Lung microvascular endothelial cell (primary cell): Measurements from ENCODE around the gene USB1. TPM values are rescaled to one million over a fixed set of nuclear protein-coding genes. Genes with fewer than 3 reads are reported as not detected.
A peak's percentile ranks its signal among the peaks of the same experiment; 100 is the strongest.

ENCODE experiments used
- DNase-seq, 2 donors: peaks; one replicate each; pipeline versions ENCODE4 v3.0.0 to v3.0.0-alpha.2; 2010; ENCODE audit warnings: low read depth in 2 of 2
- total RNA-seq: library from RNA; depleted of rRNA; stranded (reverse); fragments of >200 nt; gene quantifications from 2 replicates; pipeline ENCODE4 v1.2.1, GENCODE V29; 2014

The USB1 gene
- total RNA-seq, 1 donor from 2014 or later = 20.8 TPM

DNA sequence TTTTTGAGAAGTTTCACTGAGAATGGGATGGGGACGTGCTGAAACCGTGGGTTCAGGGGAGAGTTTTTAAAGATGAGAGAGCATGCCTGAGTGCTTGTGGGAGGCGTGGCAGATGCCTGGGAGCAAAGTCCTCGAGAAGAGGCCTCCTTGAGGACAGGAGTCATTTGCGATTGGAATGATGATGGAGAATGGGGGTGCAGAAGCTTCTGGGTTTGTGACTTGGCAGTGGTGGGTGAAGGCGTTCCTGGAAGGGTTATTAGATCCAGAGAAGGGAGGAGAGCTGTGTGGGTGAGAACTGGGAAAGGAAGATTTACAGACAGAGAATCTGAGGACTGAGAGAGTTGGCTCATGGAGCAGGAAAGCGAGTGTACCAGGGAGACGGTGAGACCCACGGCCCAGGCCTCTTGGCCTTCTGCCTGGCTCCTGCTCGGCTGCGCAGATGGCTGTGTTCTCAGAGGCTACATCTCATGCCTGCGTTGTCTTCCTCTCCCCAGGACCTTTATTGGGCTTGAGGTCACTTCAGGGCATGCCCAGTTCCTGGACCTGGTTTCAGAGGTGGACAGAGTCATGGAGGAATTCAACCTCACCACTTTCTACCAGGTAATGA is 15.7 kb downstream of the USB1 start:
- DNase-seq = no peak

DNA sequence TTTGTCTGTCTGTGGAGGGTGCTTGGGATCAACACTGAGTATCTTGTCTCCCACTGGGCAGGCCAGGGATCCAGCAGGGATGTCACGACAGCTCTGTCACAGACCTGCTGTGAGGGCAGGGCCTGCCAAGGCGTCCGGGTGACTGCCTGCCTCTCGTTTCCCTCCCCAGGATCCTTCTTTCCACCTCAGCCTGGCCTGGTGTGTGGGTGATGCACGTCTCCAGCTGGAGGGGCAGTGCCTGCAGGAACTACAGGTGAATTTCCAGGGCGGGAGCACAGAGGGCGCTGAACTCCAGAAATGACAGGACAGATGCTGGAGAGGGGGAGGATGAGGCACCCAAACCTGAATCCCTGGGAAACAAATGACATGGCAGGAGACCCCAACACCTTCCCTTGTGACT is 17.6 kb downstream of the USB1 start:
- DNase-seq = no peak

DNA sequence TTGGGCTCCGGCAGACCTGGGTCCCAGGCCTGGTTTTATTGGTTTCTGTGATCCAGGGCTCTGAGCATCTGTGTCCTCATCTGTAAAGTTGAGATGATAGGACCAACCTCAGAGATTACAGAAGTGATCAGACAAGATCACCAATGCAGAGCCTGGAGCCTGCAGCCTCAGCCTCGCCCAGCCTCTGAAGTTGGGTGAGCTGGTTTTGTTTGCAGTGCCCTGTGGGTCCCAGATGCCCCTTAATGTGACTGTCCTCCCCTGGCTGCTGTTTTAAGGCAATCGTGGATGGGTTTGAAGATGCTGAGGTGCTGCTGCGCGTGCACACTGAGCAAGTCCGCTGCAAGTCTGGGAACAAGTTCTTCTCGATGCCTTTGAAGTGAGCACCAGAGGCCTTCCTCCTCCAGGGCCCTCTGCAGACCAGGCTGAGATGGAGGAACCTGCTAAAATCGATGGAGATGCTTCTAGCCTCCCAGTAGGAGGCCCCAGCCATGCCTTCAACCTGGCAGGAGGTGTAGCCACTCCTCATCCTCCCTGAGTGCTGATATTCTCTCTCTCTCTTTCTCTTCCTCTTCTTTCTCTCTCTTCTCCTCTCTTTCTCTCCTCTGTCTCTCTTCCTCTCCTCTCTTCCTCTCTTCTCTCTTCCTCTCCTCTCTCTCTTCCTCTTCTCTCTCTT is 18.8 kb downstream of the USB1 start:
- DNase-seq = no peak

DNA sequence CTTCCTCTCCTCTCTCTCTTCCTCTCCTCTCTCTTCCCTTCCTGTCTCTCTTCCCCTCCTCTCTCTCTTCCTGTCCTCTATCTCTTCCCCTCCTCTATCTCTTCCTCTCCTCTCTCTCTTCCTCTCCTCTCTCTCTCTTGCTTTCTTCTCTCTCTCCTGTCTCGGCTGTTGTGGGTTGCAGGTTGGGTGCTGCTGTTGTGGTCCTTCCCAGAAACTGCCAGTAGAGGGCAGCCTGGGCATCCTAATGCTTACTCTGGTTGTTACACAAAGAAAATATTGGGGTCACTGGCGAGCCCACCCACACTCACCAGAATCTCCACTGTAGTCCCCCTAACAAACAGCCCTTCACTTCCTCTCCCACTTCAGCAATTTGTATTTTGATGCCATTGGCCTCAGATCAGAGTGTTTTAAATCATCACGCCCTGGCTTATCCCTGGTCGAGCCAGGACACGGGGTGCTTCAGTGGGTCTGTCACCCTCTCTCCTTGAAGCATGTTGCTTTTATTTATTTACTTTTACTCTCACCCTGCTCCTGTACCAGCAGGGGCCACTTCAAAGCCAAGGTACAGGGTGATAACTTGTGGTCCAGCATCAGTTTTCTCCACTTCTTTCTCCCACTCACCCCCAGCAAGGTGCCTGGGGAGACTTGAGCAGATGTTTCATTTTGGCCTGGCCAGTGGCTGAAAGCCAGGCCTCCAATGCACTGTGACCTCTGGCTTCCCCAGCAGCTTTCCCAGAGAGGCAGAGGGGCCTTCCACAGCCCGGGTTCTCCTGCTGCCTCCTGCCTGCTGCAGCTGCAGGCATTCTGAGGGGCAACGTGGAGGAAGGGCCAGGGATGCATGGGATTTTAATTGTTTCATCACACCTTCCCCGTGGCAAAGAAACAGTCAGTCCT is 19.7 kb downstream of the USB1 start:
- peak; percentile 57 to 67 for DNase-seq

DNA sequence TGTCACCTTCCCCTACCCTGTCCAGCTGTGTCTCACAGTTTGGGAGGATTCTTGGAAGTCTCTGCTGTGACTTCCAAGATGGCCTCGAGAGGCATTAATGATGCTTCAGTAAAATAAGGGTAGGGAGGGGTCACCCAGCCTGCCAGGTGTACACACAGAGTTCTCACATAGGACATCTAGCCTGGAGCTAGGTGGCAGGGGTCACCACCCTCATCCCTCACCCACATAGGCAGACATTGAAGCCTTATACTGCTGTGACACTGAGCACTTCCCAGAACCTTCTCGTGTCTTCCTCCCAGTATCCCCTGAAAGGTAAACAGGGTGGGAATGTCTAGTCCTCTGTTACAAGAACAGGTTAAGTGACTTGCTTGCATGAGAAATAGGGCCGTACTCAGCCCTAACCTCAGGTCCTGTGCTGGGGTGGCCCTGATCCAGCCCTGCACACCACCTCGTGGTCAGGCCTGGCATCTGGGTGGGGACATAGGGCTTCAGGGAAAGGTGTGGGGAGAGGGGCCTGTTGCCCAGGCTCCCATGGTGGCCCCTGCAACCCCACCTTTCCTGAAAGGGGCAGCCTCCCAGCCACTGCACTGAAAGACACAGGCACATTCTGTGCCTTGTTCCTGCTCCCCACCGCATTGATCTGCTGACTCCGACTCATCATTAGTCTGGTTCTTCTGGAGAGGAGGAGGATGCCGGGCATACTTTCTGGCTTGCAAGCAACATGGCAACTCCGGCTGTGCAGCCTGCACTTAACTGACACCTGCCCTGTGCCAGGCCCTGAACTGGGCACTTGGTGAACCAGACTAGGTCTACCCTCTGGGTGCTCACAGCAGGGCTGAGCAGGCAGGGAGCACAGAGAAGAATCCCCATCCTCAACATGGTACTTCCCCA is 20.7 kb downstream of the USB1 start:
- peak in 1 of 2 donors; percentile 25 for DNase-seq

DNA sequence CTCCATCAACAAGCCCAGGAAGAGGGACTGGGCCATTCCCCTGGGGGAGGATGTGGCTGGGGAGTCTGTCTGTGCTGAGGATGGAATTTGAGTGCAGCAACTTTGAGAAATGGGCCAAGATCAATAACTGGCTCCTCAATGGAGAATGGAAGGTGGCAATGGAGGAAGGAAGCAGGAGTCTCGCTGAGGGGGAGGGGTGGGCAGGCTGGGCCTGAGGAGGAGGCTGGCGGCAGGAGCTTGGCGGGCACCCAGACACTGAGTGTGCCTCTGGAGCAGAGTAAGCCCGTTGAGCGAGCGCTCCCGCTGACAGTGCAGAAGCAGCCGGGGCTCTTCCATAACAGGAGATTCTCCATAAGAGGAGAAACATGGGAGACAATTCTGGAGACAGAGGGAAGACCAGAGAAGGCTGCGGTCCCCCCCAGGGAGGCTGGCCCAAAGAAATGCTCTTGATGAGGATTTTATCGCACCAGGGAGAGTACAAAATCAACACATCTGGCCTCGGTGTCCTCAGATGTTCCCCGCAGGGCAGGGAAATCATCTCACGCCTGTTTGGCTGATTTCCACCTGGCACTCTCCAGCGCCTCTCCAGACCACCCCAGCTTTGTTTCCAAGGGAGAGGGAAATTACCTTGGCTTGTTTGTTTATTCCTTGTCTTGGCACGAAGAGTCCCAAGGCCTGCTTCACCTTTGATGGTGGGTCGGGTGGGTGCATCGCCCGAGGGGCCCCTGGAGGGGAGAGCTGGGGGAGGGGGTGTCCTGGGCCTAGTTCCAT is 21.6 kb downstream of the USB1 start:
- peak in 1 of 2 donors; percentile 55 for DNase-seq

DNA sequence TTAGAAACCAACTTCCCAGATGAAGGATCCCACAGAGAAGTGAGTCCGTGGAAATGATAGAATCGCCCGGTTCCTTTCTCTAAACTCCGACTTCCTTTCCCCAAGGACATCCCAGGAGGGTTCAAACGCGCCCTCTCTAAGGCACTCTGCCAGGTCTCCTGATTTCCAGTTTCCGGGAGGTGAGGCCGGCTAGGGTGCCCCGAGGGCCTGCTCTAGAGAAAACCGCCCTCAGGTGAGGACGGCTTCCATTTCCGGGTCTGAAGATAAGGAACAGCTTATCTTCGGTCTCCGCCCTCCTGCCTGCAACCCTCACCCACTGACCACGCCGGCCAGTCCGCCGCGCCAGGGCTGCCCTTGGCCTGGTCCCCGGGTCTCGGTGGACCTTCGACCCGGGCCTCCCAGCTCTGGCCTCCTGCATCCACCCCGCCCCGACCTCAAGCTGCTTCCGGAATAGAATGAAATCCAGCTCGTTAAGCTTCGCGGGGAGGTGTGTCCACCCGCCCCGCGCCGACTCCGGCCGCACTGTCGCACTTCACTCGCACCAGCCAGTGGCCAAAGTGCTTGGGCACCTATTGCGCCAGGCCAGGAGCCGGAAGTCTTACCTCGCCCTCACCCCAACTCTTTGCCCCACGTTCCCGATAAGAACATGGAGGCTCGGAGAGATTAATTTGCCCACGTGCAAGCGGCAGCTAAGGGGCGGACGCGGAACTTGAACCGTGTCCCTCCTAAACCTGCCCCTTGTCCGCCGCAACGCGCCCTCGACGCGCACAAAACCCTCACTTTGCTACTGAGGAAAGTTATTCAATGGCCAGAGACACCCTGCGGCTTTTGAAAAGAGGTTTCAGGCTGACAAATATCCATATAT is 23.5 kb downstream of the USB1 start:
- DNase-seq = peak; percentile 34 to 40

DNA sequence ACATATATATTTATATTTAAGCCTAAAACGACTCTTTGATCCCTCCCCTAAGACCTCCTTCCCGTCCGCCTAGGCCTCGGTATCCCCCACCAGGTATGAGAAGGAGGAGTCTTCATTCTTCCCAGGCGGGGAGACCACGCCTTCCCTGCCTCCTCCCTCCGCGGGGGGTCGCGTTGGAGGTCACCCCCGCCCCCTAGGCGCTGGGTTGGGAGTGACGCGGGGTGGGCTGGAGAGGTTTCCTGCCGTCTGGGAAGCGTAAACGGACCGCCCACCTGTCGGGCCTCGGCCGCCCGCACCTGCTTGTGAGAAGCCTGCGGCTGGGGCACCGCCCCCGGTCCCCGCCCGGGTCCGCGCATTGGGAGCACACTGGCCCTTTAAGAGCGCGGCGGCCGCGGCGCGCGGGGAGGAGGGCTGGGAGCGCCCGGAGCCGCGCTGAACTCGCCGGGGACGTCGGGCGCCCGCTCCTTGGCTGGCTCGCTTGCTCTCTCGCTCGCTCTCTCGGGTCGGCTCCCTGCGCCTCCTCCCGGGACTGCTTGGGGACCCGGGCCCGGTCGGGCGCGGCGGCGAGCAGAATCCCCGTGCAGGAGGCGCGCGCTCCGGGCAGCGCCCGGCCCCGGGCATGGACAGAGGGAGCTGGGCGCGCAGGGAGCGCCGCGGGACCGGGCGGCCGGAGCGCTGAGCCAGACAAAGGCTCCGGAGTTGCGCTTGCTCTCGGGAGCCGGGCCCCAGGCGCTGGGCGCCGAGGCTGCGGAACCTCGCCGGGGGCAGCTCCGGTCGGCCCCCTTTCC is 24.3 kb downstream of the USB1 start, which contains the start of gene MMP15:
MMP15 (plus strand) TSS at position 404 of the 788 bp plus-strand sequence. CDS start 597 bp downstream, outside the sequence.
- DNase-seq = peak; percentile 72 to 75

DNA sequence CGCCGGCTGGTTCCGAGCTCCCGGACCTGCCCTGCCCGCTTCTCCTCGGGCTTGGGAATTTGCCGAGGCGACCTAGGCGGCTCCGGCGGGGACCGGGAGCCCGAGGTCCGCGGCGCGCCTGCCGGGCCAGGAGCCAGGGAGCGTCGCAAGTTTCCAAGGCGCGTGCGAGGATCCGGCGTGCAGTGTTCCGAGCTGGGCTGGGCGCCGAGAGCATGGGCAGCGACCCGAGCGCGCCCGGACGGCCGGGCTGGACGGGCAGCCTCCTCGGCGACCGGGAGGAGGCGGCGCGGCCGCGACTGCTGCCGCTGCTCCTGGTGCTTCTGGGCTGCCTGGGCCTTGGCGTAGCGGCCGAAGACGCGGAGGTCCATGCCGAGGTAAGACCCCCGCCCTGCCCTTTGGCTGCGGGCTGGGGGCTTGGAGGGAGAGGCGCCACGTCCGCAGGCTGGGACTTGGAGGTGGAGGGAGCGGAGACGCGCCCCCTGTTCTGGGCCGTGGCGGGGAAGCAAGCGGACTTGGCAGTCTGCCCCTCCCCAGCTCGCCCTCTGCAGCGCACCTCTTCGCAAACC is 25.0 kb downstream of the USB1 start:
- peak; percentile 43 to 64 for DNase-seq

DNA sequence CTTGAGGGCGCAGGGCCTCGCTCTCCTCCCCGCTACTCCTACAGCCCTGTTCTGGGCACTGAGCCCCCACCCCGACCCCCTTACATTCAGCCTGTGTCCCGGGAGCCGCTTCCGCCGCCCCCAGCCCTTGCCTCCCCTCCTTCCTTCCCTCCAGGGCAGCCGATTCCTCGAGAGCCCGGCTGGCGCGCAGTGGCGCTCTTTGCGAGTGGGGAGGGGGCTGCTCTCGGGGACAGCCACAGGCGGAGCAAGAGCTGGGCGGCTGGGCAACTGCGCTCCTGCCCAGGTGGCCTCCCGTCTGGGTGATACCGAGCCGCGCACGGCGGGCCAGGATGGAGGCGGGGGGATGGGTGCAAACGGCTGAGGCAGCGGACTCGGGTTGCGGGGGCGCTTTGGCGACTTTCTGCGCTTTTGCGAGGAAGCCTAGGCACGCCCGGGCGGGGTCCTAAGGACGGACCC is 25.5 kb downstream of the USB1 start:
- no peak for DNase-seq

DNA sequence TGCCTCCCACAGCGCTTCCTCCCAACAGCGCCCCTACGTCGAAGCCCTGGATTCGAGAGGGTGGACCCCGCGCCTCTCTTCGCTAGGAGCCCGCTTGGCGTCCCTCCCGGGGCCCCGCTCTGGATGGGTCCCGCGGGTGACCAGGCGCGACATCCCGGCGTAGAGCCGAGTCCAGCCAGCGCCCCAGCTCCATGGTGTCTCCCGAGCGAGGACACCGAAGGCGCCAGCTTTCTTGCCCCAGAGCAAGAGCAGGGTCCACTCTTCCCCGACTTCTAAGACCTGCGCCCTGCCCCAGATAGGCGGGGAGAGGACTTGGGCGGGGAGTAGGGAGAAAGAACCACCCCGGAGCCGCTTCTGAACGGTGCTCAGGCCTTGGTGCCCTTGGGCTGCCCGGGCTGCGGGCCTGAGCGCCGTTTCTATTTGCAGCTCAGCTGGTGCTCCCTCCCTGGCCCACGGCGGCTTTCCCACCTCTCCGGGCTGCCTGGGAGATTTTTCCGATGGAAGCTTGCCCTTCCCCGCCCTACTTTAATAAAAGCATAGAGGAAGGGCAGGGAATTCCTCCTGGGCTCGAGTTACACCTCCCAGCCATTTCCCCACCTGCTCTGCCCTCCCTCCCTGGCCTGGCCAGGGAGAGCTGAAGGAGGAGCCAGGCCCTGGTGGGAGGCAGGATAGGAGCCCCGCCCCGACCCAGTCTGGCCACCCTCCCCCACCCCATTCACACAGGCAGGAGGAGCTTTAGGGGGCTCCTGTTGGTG is 26.1 kb downstream of the USB1 start:
- peak in 1 of 2 donors; percentile 22 for DNase-seq

DNA sequence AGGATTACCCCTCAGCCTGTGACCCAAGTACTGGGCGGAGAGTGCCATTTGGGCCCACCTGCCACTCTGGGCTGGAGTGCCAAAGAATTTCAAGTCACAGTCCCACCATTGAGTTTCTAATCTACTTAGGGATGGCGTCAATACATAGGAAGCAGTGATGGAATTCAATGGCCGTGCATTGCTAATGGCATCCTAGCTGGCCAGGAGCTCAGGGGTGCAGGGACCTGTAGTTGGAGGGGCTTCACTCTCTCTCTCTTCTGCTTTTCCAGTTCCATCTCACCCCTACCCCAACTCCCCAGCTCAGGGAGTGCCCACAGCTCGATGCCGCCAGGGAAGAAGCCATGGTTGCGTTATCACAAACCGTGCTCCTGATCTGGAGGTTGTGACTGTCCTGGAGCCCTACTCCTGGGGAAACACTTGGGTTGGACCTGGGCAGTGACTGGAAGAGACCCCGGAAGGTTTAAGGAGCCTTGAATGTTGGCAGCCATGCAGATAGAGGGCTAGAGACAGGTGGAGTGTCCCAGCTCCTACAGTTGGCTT is 26.8 kb downstream of the USB1 start:
- no peak for DNase-seq

DNA sequence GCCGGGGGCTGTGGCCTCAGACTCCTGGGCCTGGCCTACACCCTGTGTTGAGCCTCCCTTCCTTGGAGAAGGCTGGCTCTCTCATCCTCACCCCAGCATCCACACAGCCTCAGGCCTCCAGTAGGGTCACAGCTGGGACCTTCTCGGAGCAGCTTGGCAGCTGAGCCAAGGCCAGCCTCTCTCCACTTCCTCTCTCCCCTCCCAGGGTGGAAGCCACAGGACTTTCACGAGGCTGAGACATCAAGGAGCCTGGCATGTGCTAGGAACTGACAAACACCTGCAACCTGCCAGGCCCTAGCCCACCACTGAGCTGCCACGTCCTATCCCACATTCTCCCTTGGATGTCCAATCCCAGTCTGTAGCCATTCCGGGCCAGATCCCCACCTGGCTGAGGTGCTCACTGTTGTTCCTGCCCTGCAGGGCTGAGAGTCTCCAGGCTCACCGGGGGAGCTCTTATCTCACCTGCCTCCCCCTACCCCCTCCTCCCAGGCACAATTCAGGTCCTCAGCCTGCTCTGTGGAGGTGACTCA is 27.4 kb downstream of the USB1 start:
- no peak for DNase-seq

DNA sequence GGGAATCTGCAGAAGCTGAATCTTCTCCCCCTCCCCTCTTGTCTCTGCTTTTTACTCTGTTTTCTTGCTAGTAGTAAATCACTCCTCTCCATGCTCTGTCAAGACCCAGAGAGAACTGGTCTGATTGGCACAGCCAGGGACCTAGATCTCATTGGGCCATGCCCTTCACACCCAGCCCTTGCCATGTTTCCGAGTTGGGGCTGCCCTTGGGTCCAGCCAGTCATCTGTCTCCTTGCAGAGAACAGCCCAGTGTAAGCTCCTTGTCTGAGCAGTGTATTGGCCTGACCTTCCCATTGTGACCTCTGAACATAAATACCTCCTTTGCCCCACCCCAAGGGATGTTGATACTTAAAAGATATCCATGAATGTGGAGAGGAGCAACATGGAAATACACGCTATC is 28.2 kb downstream of the USB1 start:
- DNase-seq = no peak

DNA sequence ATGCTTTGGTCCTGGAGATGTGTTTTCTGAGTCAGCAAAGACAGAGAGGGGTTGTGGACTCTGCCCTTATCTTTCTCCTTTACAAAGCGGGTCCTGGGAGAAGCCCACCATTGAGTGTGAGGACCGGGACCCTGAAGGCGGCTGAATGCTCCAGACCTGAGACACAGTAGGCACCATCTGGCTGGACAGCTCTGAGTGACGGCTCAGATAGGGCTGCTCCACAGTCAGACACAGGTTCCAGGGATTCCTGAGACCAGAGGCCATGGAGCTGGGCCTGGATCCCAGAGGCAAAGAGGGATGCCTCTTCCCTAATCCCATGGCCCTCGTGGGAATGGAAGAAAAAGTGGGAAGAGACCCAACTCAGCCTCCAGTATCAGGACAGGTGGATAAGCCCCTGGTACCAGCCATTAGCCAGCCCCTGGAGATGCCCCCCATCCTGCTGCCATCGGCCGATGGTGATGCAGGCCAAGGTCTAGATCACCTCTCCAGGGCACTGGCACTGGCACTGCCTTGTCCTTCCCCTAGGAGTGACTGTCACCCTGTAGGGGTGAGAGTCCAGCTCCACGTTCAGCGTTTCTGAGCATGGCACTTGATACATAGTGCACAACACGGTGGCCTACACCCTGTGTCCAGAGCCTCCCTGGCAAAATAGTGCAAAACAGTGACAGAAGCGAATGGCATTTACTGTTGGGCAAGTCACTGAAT is 29.1 kb downstream of the USB1 start:
- DNase-seq = no peak
